IPS-18a (cell line): Measurements from ENCODE around the gene NECAB2.
"Not testable (repeated sequence)": the region's sequence is repeated elsewhere in the genome, so short reads cannot be mapped to it uniquely, and the experiment has no call there.

Experiments used
- H3K27ac ChIP-seq: one replicate; pipeline ENCODE4 v1.5.1; 2013; ENCODE audit warnings: low read length
- H3K27me3 ChIP-seq: one replicate; pipeline ENCODE4 v1.6.1; 2013; ENCODE audit warnings: mild to moderate bottlenecking, low read length; ENCODE audit not compliant: control insufficient read depth, insufficient read depth
- H3K36me3 ChIP-seq: one replicate; pipeline ENCODE4 v1.6.1; 2013; ENCODE audit warnings: low read depth, low read length; ENCODE audit not compliant: control insufficient read depth
- H3K4me1 ChIP-seq: one replicate; pipeline ENCODE4 v1.6.1; 2013; ENCODE audit warnings: low read depth, low read length; ENCODE audit not compliant: control insufficient read depth
- H3K4me3 ChIP-seq: one replicate; pipeline ENCODE4 v1.5.1; 2013; ENCODE audit warnings: low read length
- H3K9ac ChIP-seq: one replicate; pipeline ENCODE4 v1.6.1; 2013; ENCODE audit warnings: mild to moderate bottlenecking, low read length, moderate library complexity
- H3K9me3 ChIP-seq: one replicate; pipeline ENCODE4 v1.6.1; 2013; ENCODE audit warnings: low read depth, low read length; ENCODE audit not compliant: control insufficient read depth

The NECAB2 gene

GRCh38 chr16:83937922-83938885, 29.8 kb upstream of the NECAB2 start:
- Histone ChIP-seq H3K4me1 (no peaks in the 10 kb centered on the region), H3K27me3 (no peaks in the 10 kb centered on the region), H3K4me3 (no peak overlapping the region), H3K27ac (no peak overlapping the region), H3K9ac (no peak overlapping the region), H3K36me3 (no peaks in the 10 kb centered on the region), H3K9me3 (no peaks in the 10 kb centered on the region)

GRCh38 chr16:83939266-83939855, 28.7 kb upstream of the NECAB2 start:
- H3K9ac ChIP-seq = no peak overlapping the region
- no peak overlapping the region for H3K27ac ChIP-seq
- H3K9me3 ChIP-seq = no peaks in the 10 kb centered on the region
- H3K4me3 ChIP-seq = no peak overlapping the region
- no peaks in the 10 kb centered on the region for H3K36me3 ChIP-seq
- no peaks in the 10 kb centered on the region for H3K27me3 ChIP-seq
- H3K4me1 ChIP-seq = no peaks in the 10 kb centered on the region

- no peaks in the 10 kb centered on the region for H3K27me3 ChIP-seq
- no peaks in the 10 kb centered on the region for H3K36me3 ChIP-seq
- no peak overlapping the region for H3K9ac ChIP-seq
- H3K27ac ChIP-seq = no peak overlapping the region
- H3K4me1 ChIP-seq = no peaks in the 10 kb centered on the region
- H3K4me3 ChIP-seq = no peak overlapping the region
- H3K9me3 ChIP-seq = no peaks in the 10 kb centered on the region
Measured at GRCh38 chr16:83940119-83940518, 27.9 kb upstream of the NECAB2 start.

GRCh38 chr16:83940630-83941378, 27.2 kb upstream of the NECAB2 start:
- H3K27ac ChIP-seq = no peak overlapping the region
- no peaks in the 10 kb centered on the region for H3K4me1 ChIP-seq
- no peak overlapping the region for H3K9ac ChIP-seq

GRCh38 chr16:83941546-83941945, 26.5 kb upstream of the NECAB2 start:
- not testable (repeated sequence) for H3K4me1 ChIP-seq, H3K27ac ChIP-seq

More at GRCh38 chr16:83940630-83941378, 27.2 kb upstream of the NECAB2 start:
- no peaks in the 10 kb centered on the region for H3K36me3 ChIP-seq
- no peaks in the 10 kb centered on the region for H3K9me3 ChIP-seq
- H3K27me3 ChIP-seq = no peaks in the 10 kb centered on the region
- H3K4me3 ChIP-seq = no peak overlapping the region

GRCh38 chr16:83942074-83942473, 26.0 kb upstream of the NECAB2 start:
- H3K27ac ChIP-seq = no peak overlapping the region
- H3K4me1 ChIP-seq = no peaks in the 10 kb centered on the region
- H3K27me3 ChIP-seq = no peaks in the 10 kb centered on the region
- H3K4me3 ChIP-seq = no peak overlapping the region
- H3K9ac ChIP-seq = no peak overlapping the region
- H3K9me3 ChIP-seq = no peaks in the 10 kb centered on the region
- H3K36me3 ChIP-seq = no peaks in the 10 kb centered on the region

More at GRCh38 chr16:83941546-83941945, 26.5 kb upstream of the NECAB2 start:
- not testable (repeated sequence) for H3K9ac ChIP-seq, H3K36me3 ChIP-seq, H3K9me3 ChIP-seq, H3K27me3 ChIP-seq, H3K4me3 ChIP-seq

- H3K9ac ChIP-seq = no peak overlapping the region
- no peaks in the 10 kb centered on the region for H3K36me3 ChIP-seq
- H3K9me3 ChIP-seq = no peaks in the 10 kb centered on the region
- H3K27me3 ChIP-seq = no peaks in the 10 kb centered on the region
- H3K4me3 ChIP-seq = no peak overlapping the region
- no peaks in the 10 kb centered on the region for H3K4me1 ChIP-seq
- H3K27ac ChIP-seq = no peak overlapping the region
Measured at GRCh38 chr16:83942815-83943515, 25.1 kb upstream of the NECAB2 start.

GRCh38 chr16:83943516-83944050, 24.5 kb upstream of the NECAB2 start:
- H3K9me3 ChIP-seq = no peaks in the 10 kb centered on the region
- H3K27me3 ChIP-seq = no peaks in the 10 kb centered on the region
- H3K9ac ChIP-seq = no peak overlapping the region
- no peak overlapping the region for H3K27ac ChIP-seq
- no peaks in the 10 kb centered on the region for H3K36me3 ChIP-seq
- H3K4me3 ChIP-seq = no peak overlapping the region
- no peaks in the 10 kb centered on the region for H3K4me1 ChIP-seq

- Histone ChIP-seq H3K9me3 (no peaks in the 10 kb centered on the region), H3K4me3 (no peak overlapping the region), H3K4me1 (no peaks in the 10 kb centered on the region), H3K27me3 (no peaks in the 10 kb centered on the region), H3K36me3 (no peaks in the 10 kb centered on the region), H3K9ac (no peak overlapping the region), H3K27ac (no peak overlapping the region)
Measured at GRCh38 chr16:83945587-83945986, 22.5 kb upstream of the NECAB2 start.

- H3K4me3 ChIP-seq = no peak overlapping the region
- no peak overlapping the region for H3K27ac ChIP-seq
- H3K9ac ChIP-seq = no peak overlapping the region
- no peaks in the 10 kb centered on the region for H3K9me3 ChIP-seq
- H3K36me3 ChIP-seq = no peaks in the 10 kb centered on the region
- no peaks in the 10 kb centered on the region for H3K4me1 ChIP-seq
- H3K27me3 ChIP-seq = no peaks in the 10 kb centered on the region
Measured at GRCh38 chr16:83946154-83946780, 21.8 kb upstream of the NECAB2 start.
